ENCODE measurements around the gene VPS13D. TPM values are rescaled to one million over a fixed set of nuclear protein-coding genes. Genes with fewer than 3 reads are reported as not detected.

Gene VPS13D
- total RNA-seq, 2 experiments from 2014 or later: 25.0 to 25.4 TPM

DNA sequence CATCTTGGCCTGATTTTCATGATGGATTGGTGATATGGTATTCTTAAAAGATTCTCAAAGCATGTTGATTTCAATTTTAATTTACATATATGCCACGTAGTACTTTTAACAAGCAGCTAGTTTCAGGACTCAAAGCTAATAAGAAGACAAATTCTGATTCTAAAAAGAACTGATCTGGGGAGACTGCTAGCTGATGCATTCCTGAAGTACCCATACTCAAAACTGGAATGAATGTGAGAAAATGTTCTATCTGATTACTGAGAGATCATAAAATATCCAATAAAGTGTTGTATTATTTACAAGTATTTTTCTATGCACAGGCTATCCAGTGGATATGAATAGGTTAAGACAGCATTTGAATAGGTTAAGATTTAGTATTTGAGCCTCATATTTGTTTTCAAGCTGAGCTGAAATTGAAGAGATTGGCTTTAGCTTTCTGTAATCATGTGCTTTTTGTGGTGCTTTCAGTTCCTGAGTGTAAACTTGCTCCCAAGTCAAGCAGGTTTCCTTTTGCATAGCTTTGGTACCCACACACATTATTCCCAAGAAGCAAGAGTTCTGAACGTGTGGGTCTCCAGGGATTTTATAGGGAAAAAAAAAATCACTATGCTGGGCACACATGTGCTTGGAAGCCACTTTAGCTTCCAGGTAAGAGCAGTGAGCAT is 114.1 kb downstream of the VPS13D start:
- intact Hi-C loops (cut with micrococcal nuclease): loop anchor here (2.0 to 10.0 kb wide), 2 partner anchors 47 to 171 kb away; no protein-coding TSS in a partner anchor
- H3K4me3 Mint-ChIP-seq: no peak overlapping the region
- H3K27ac Mint-ChIP-seq: peak overlapping the region; percentile 85
- no peaks in the 10 kb centered on the region for H3K27me3 Mint-ChIP-seq
- peaks cover 44% of the 10 kb centered on the region for H3K36me3 Mint-ChIP-seq
- ChIA-PET POLR2A (interaction anchor here (0.6 to 1.1 kb wide), 2 partner anchors 90 to 222 kb away, joined by 3 to 4 read pairs; no protein-coding TSS in a partner anchor), CTCF (interaction anchor here (0.6 to 1.1 kb wide), 4 partner anchors 11 to 340 kb away, joined by 3 to 6 read pairs (median 4); no protein-coding TSS in a partner anchor)
- H3K9me3 Mint-ChIP-seq: no peaks in the 10 kb centered on the region
- DNase-seq: no peak
- H3K4me1 Mint-ChIP-seq (ENCODE audit: low read depth): peaks cover 55% of the 10 kb centered on the region

DNA sequence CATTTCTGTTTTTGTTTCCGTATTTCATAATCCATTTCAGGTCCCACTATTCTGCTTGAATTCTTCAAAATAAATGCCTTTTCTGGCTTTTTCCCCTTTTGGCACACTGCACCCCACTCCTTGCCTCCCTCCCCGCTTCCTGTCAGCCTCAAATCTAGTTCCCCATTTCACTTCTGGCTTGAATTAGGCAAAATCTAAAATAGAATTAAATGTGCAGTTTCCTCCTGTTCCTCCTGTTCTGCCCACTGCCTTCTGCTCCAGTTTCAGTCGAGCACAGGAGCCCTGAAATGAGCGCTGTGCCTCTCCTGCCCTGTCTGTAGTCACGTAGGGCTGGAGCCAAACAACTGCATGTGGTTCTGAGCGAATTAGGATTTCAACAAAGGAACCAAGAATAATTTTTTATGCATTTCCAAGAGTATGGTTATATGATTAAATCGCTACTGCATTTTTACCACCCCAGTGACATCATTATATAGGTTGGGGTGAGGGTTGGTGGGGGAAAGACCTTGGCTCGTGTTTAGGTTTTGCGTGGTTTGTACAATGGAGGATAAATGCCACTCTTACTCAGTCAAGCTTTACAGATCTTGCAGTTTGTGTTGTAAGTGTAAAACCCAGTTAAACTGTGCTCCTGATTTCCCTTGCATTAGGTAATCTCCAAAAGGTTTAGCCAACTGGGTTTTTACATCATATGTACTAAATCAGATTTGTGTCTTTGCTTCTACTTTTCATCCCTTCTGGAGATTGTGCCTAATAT is 114.9 kb downstream of the VPS13D start:
- peak; percentile 50 for DNase-seq
- Mint-ChIP-seq H3K27me3 (no peaks in the 10 kb centered on the region), H3K36me3 (peaks cover 52% of the 10 kb centered on the region), H3K4me3 (peak overlapping the region; percentile 65), H3K9me3 (no peaks in the 10 kb centered on the region), H3K27ac (peak overlapping the region; percentile 85), H3K4me1 (ENCODE audit: low read depth) (peaks cover 55% of the 10 kb centered on the region)
- POLR2A ChIA-PET: interaction anchor here (0.6 to 1.5 kb wide), 2 partner anchors 92 to 221 kb away, joined by 3 to 4 read pairs; no protein-coding TSS in a partner anchor
- CTCF ChIA-PET: interaction anchor here (0.6 to 1.2 kb wide), 6 partner anchors 68 to 339 kb away, joined by 3 to 4 read pairs (median 3); partner anchors contain the start of gene DHRS3
- intact Hi-C loops (cut with micrococcal nuclease): loop anchor here (1.0 to 10.0 kb wide), 6 partner anchors 43 to 274 kb away; partner anchors contain the start of gene DHRS3

DNA sequence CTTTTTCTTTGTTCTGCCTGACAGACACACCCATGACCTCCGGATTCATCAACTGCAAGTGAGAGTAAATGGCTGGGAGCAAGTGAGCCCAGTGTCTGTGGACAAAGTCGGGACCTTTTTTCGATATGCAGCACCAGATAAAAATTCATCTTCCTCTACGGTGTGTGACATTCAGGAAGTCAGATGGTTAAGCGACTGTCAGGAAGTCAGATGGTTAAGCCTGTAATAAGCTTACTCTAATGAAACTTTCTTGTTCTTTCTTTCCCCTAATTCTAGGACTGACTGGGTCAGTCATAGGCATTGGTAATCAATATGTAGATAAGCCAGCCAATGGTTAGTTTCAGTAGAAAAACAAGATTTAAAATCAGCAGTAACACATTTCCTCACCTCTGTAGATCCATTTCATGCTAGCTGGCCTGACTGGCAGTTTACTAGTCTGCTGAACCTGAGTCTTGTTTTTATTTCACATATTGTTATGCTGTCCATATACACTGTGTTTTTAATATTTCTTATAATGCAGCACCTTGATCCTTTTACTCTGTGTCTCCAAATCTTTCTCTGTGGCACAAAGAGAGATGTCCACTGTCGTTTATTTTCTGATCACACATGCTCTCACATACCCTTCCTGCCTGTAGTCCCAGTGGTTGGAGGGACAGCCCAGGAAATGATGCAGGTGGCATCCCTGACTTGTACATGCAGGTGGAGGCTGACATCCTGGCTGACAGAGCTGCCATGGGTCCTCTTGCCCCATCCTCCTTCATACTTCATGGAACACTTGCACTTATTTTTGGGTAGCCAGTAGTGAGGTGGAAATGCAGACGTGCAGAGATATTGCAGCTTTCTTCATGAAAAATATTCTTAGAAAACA is 115.8 kb downstream of the VPS13D start:
- Mint-ChIP-seq H3K4me1 (ENCODE audit: low read depth) (peaks cover 53% of the 10 kb centered on the region), H3K27ac (peak overlapping the region; percentile 85), H3K9me3 (peaks cover 3% of the 10 kb centered on the region), H3K36me3 (peaks cover 60% of the 10 kb centered on the region), H3K27me3 (no peaks in the 10 kb centered on the region), H3K4me3 (peak overlapping the region; percentile 65)
- CTCF ChIA-PET: interaction anchor here (0.7 to 1.2 kb wide), 4 partner anchors 69 to 313 kb away, joined by 3 read pairs; partner anchors contain the start of gene DHRS3
- peak; percentile 40 for DNase-seq
- POLR2A ChIA-PET: interaction anchor here (1.5 kb wide), 1 partner anchor 91 kb away, joined by 4 read pairs; no protein-coding TSS in a partner anchor
- intact Hi-C loops (cut with micrococcal nuclease): loop anchor here (1.0 to 10.0 kb wide), 6 partner anchors 42 to 273 kb away; partner anchors contain the start of gene DHRS3

DNA sequence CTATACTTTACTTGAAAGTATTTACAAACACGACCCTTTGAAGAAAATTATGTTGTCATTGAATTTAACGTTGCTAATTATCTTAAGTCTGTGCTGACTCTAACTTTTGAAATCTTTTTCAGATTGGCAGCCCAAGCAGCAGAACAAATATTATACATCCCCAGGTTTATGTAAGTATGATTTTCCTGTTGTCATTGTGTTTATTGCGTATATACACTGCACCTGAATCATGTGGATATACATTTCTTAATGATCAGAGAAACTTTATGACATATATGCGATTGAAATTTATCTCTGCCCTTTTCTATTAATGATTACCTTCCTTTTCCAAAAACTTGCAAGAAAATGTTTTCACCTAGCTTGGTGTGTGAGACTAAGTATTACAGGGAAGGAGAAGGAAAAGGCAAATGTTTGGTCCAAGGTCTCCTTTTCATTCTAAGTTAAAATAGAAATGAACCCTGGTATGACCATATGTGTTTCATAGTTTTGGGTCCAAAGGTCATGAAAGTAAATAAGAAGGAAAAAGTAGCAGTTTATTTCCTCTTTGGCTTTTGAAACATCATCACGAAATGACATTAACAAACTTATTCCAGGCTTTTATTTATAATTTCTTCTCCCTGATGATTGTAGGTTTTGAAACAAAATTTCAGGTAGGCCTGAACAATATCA is 116.8 kb downstream of the VPS13D start:
- ChIA-PET CTCF (interaction anchor here (1.1 kb wide), 1 partner anchor 72 kb away, joined by 3 read pairs; no protein-coding TSS in a partner anchor), POLR2A (interaction anchor here (1.5 kb wide), 1 partner anchor 90 kb away, joined by 4 read pairs; no protein-coding TSS in a partner anchor)
- H3K27me3 Mint-ChIP-seq: no peaks in the 10 kb centered on the region
- peaks cover 6% of the 10 kb centered on the region for H3K9me3 Mint-ChIP-seq
- no peak for DNase-seq
- H3K27ac Mint-ChIP-seq: no peak overlapping the region
- H3K36me3 Mint-ChIP-seq: peaks cover 65% of the 10 kb centered on the region
- intact Hi-C loops (cut with micrococcal nuclease): loop anchor here (5.0 to 10.0 kb wide), 2 partner anchors 41 to 168 kb away; no protein-coding TSS in a partner anchor
- no peak overlapping the region for H3K4me3 Mint-ChIP-seq
- H3K4me1 Mint-ChIP-seq (ENCODE audit: low read depth): peaks cover 47% of the 10 kb centered on the region

DNA sequence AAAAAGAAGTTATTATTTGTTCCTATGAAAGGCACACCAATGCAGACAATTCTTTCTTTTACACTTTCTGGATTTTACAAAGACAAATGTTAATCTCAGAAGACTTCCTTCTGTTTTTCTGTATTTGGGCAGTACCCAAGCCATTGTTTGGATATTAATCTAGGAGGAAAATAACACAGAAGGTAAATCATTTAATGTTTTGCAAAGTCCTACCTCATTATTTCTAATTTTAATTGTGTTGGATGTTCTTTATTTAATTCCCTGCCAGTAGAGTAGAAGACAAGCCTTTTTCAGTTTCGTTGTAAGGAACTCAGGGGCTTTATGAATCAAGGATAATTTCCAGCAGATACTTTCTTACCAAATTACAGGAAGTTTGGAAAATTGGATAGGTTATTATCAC is 118.3 kb downstream of the VPS13D start:
- no peaks in the 10 kb centered on the region for H3K27me3 Mint-ChIP-seq
- ChIA-PET POLR2A (no interaction called here), CTCF (no interaction called here)
- no peak for DNase-seq
- intact Hi-C loops (cut with micrococcal nuclease): loop anchor here (5.0 to 10.0 kb wide), 2 partner anchors 39 to 167 kb away; no protein-coding TSS in a partner anchor
- H3K4me3 Mint-ChIP-seq: no peak overlapping the region
- no peak overlapping the region for H3K27ac Mint-ChIP-seq
- H3K9me3 Mint-ChIP-seq: peaks cover 6% of the 10 kb centered on the region
- peaks cover 35% of the 10 kb centered on the region for H3K4me1 Mint-ChIP-seq (ENCODE audit: low read depth)
- peaks cover 58% of the 10 kb centered on the region for H3K36me3 Mint-ChIP-seq

DNA sequence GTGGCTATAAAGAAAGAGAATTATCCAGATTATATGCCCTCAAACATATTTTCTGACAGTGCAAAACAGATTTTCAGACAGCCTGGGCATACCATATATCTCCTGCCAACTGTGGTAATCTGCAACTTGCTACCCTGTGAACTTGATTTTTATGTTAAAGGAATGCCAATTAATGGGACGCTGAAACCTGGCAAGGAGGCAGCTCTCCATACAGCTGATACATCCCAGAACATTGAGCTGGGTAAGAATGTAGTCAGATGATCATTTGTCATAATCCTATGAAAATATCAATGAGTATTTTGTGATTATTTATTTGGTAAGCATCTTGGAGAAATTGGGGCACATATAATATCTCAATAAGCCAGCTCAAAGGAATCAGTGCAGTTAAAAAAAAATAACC is 124.2 kb downstream of the VPS13D start:
- CTCF ChIA-PET: interaction anchor here (1.3 to 1.4 kb wide), 2 partner anchors 10 to 305 kb away, joined by 3 read pairs; no protein-coding TSS in a partner anchor
- H3K4me3 Mint-ChIP-seq: no peak overlapping the region
- H3K4me1 Mint-ChIP-seq (ENCODE audit: low read depth): no peaks in the 10 kb centered on the region
- no peak for DNase-seq
- intact Hi-C loops (cut with micrococcal nuclease): no loop called here
- peaks cover 6% of the 10 kb centered on the region for H3K9me3 Mint-ChIP-seq
- H3K27me3 Mint-ChIP-seq: no peaks in the 10 kb centered on the region
- H3K27ac Mint-ChIP-seq: no peak overlapping the region
- POLR2A ChIA-PET: no interaction called here
- peaks cover 54% of the 10 kb centered on the region for H3K36me3 Mint-ChIP-seq

DNA sequence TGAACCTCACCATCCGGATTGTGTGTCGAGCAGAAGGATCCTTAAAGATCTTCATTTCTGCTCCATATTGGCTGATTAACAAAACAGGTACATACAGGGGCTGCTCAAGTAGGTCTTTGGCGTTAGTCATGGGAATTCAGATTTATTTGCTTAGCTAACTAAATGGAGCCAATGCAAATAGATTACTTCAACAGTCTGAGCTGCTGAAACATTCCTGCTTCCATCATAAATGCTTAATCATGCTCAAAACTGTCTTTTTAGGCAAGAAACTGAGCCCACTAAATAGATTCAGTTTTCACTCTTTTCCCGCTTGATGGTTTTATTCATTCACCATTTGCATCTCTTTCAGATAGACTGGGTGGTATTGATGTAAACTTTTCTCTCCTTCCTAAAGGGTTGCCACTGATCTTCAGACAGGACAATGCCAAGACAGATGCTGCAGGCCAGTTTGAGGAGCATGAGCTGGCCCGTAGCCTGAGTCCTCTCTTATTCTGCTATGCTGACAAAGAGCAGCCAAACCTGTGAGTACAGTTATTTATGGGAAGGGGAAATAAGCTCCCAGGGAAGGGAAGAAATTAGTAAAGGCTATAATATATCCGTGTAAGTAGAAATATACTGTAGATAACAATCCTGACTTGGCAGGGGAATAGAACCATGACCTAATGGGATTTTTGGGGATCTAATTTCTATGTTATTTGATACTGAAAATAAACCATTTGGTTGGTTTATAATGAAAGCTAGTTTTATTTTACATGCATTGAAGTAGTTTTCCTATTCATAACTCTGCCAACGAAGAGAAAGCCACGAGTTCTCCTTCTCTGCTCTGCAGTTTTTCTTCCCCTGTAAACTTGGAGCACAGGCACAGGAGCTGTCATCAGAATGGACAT is 126.4 kb downstream of the VPS13D start:
- Mint-ChIP-seq H3K4me3 (no peak overlapping the region), H3K27ac (no peak overlapping the region), H3K36me3 (peaks cover 37% of the 10 kb centered on the region), H3K4me1 (ENCODE audit: low read depth) (peaks cover 5% of the 10 kb centered on the region), H3K9me3 (no peaks in the 10 kb centered on the region), H3K27me3 (no peaks in the 10 kb centered on the region)
- DNase-seq: no peak
- CTCF ChIA-PET: interaction anchor here (1.7 kb wide), 1 partner anchor 303 kb away, joined by 3 read pairs; no protein-coding TSS in a partner anchor
- intact Hi-C loops (cut with micrococcal nuclease): no loop called here
- POLR2A ChIA-PET: no interaction called here

DNA sequence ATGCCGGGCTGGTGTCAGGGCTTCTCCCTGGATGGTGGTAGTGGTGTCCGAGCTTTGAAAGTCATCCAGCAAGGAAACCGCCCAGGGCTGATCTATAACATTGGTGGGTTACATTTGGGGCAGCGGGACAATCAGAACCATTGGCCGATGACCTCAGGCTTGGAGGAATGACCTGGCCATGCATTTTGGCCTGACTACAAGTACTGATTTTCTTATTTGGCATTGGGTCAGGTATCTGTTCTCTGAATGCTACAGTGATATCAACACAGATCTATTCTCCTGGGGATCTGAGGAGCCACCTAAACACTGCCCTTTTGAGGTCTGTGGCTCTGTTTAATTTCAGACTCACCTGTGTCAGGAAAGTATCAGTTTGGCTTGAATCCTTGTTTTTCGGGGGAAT is 128.7 kb downstream of the VPS13D start:
- intact Hi-C loops (cut with micrococcal nuclease): no loop called here
- no peaks in the 10 kb centered on the region for H3K9me3 Mint-ChIP-seq
- peaks cover 42% of the 10 kb centered on the region for H3K36me3 Mint-ChIP-seq
- H3K4me3 Mint-ChIP-seq: no peak overlapping the region
- no peak for DNase-seq
- CTCF ChIA-PET: no interaction called here
- POLR2A ChIA-PET: no interaction called here
- H3K4me1 Mint-ChIP-seq (ENCODE audit: low read depth): peaks cover 5% of the 10 kb centered on the region
- no peak overlapping the region for H3K27ac Mint-ChIP-seq
- no peaks in the 10 kb centered on the region for H3K27me3 Mint-ChIP-seq

DNA sequence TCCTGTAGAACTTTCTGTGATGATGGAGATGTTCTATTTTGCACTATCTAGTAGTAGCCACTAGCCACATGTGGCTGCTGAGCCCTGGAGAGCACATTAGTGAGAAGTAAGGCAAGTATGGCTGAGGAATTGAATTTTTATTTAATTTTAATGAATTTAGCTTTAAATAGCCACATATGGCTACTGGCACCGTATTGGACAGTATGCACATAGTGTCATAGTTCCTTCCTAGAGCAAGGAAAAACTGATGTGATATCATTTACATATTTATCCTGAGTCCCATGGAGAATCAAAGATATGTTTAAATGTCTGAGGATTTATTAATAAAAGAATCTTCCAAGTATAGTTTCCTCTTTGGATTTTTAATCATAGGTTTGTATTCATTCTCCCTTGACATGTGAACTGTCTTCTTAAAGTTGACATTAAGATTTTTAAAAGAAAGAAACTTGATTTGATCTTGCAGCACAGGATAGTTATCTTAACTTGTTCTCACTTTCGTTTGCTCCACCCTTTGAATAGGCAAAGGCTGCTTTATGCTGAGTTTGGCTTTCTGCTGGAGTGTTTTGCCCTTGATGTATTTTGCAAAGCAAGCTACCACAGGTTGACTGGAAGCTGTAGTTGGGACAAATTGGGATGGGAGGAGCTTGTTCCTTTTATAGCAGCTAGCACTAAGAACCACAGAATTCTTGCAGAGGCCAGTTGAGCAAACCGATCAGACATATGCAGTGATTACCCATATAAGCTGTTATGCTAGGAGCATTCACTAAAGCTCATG is 129.7 kb downstream of the VPS13D start:
- peaks cover 5% of the 10 kb centered on the region for H3K4me1 Mint-ChIP-seq (ENCODE audit: low read depth)
- H3K36me3 Mint-ChIP-seq: peaks cover 47% of the 10 kb centered on the region
- ChIA-PET CTCF (no interaction called here), POLR2A (no interaction called here)
- DNase-seq: no peak
- intact Hi-C loops (cut with micrococcal nuclease): no loop called here
- no peaks in the 10 kb centered on the region for H3K27me3 Mint-ChIP-seq
- H3K27ac Mint-ChIP-seq: no peak overlapping the region
- H3K9me3 Mint-ChIP-seq: no peaks in the 10 kb centered on the region
- no peak overlapping the region for H3K4me3 Mint-ChIP-seq

DNA sequence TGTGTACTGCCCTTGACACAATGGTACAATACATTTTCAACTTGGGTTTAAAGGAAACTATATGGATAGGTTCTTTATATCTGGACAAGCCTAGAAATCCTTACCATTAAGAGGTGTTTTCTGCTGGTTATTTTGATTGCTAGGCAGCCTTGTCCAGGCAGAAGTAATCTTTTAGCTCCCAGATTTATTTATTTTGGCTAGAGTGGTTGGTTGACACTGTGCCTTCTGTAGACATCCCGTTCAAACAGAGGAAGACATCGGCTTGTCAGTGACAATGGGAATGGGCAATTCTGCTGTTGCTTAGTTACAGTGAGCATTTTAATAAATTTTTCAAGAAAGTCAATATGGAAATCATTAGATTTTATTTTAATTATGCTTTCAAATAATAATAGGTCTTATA is 138.8 kb downstream of the VPS13D start:
- ChIA-PET POLR2A (no interaction called here), CTCF (no interaction called here)
- peaks cover 5% of the 10 kb centered on the region for H3K4me1 Mint-ChIP-seq (ENCODE audit: low read depth)
- no peaks in the 10 kb centered on the region for H3K9me3 Mint-ChIP-seq
- no peak overlapping the region for H3K4me3 Mint-ChIP-seq
- intact Hi-C loops (cut with micrococcal nuclease): no loop called here
- H3K27ac Mint-ChIP-seq: no peak overlapping the region
- no peaks in the 10 kb centered on the region for H3K27me3 Mint-ChIP-seq
- DNase-seq: no peak
- H3K36me3 Mint-ChIP-seq: peaks cover 18% of the 10 kb centered on the region
